Measurements from ENCODE around the gene CARD14.

Gene CARD14

GRCh38 chr17:80169784-80170500 lies at the start of gene CARD14:
Gene CARD14 (plus strand): TSS chr17:80170030. CDS start chr17:80181439, 11,409 bp downstream.
- no peak for DNase-seq (ENCODE audit: low read depth in 2 of 2)

GRCh38 chr17:80122026-80122575 lies 47.7 kb upstream of the CARD14 start:
- no peak for DNase-seq (ENCODE audit: low read depth in 2 of 2)

GRCh38 chr17:80122926-80123505 lies 46.8 kb upstream of the CARD14 start:
- no peak for DNase-seq (ENCODE audit: low read depth in 2 of 2)

GRCh38 chr17:80123791-80124190 lies 46.0 kb upstream of the CARD14 start:
- no peak for DNase-seq (ENCODE audit: low read depth in 2 of 2)

GRCh38 chr17:80124351-80124981 lies 45.4 kb upstream of the CARD14 start:
- no peak for DNase-seq (ENCODE audit: low read depth in 2 of 2)

- DNase-seq (ENCODE audit: low read depth in 2 of 2): no peak
Measured at GRCh38 chr17:80125656-80126448, 44.0 kb upstream of the CARD14 start.

GRCh38 chr17:80126449-80126715 lies 43.4 kb upstream of the CARD14 start:
- no peak for DNase-seq (ENCODE audit: low read depth in 2 of 2)

- DNase-seq (ENCODE audit: low read depth in 2 of 2): no peak
Measured at GRCh38 chr17:80129006-80129565, 40.7 kb upstream of the CARD14 start.

GRCh38 chr17:80130992-80131391 lies 38.8 kb upstream of the CARD14 start:
- DNase-seq (ENCODE audit: low read depth in 2 of 2): no peak

GRCh38 chr17:80132906-80133625 lies 36.8 kb upstream of the CARD14 start:
- DNase-seq (ENCODE audit: low read depth in 2 of 2): no peak

GRCh38 chr17:80133626-80133970 lies 36.2 kb upstream of the CARD14 start:
- no peak for DNase-seq (ENCODE audit: low read depth in 2 of 2)

GRCh38 chr17:80137131-80137530 lies 32.7 kb upstream of the CARD14 start:
- DNase-seq (ENCODE audit: low read depth in 2 of 2): no peak

- no peak for DNase-seq (ENCODE audit: low read depth in 2 of 2)
Measured at GRCh38 chr17:80138856-80139426, 30.9 kb upstream of the CARD14 start.

GRCh38 chr17:80141463-80142165 lies 28.2 kb upstream of the CARD14 start:
- no peak for DNase-seq (ENCODE audit: low read depth in 2 of 2)

GRCh38 chr17:80142929-80143328 lies 26.9 kb upstream of the CARD14 start:
- no peak for DNase-seq (ENCODE audit: low read depth in 2 of 2)

GRCh38 chr17:80145076-80146075 lies 24.5 kb upstream of the CARD14 start:
- no peak for DNase-seq (ENCODE audit: low read depth in 2 of 2)

- no peak for DNase-seq (ENCODE audit: low read depth in 2 of 2)
Measured at GRCh38 chr17:80146121-80147034, 23.5 kb upstream of the CARD14 start.

All from stimulated activated CD4-positive, alpha-beta T cell treated with anti-CD3 and anti-CD28 coated beads, Interleukin-4, amount 100 ng/mL, for 48 hours (primary cell).